IMR-90 (cell line): ENCODE results near the gene COL17A1. TPM values are rescaled to one million over a fixed set of nuclear protein-coding genes. Genes with fewer than 3 reads are reported as not detected.

Experiments used
- ATAC-seq: fragments of 200-7000 bp; cut with Tn5 transposase; 2 replicates; pipeline ENCODE4 v1.9.1; 2020; ENCODE audit warnings: low read depth, mild to moderate bottlenecking, moderate library complexity
- BruUV-seq: library from RNA; stranded (reverse); fragments of 400-500 nt; replicated peaks from 2 replicates; lab custom pipeline; 2021; lab: Mats Ljungman, UMichigan
- CTCF ChIA-PET: fragments of 300-600 bp; formaldehyde crosslinking; extraction: SDS; loops from one replicate; lab custom pipeline; 2021; ENCODE audit warnings: antibody characterized with exemption; lab: Yijun Ruan, JAX
- POLR2A ChIA-PET: fragments of 300-600 bp; sonication (Branson Sonifier 250); formaldehyde crosslinking; loops from one replicate; lab custom pipeline; 2022; ENCODE audit warnings: antibody characterized with exemption; ENCODE audit not compliant: unreplicated experiment; lab: Charles Lee
- DNase-seq: peaks from one replicate; pipeline ENCODE4 v3.0.0; 2013
- H2AFZ ChIP-seq: replicated peaks from 2 replicates; pipeline ENCODE3; 2013; ENCODE audit warnings: low read length, mild to moderate bottlenecking; ENCODE audit not compliant: poor library complexity
- H2AK5ac ChIP-seq: 2 replicates; pipeline ENCODE4 v1.6.1; 2013; ENCODE audit warnings: low read depth, low read length, inconsistent platforms
- H2AK9ac ChIP-seq: replicated peaks from 2 replicates; pipeline ENCODE3; 2013; ENCODE audit warnings: mild to moderate bottlenecking, low read depth, low read length, moderate library complexity; ENCODE audit not compliant: poor library complexity
- H2BK120ac ChIP-seq: 2 replicates; pipeline ENCODE4 v1.6.1; 2013; ENCODE audit warnings: low read depth, low read length, inconsistent platforms
- H2BK15ac ChIP-seq: 3 replicates; pipeline ENCODE4 v1.6.1; 2013; ENCODE audit warnings: low read depth, low read length, inconsistent platforms
- H2BK20ac ChIP-seq: 2 replicates; pipeline ENCODE4 v1.6.1; 2013; ENCODE audit warnings: low read depth, mild to moderate bottlenecking, inconsistent platforms, low read length, moderate library complexity
- H2BK5ac ChIP-seq: 2 replicates; pipeline ENCODE4 v1.6.1; 2013; ENCODE audit warnings: mild to moderate bottlenecking, low read depth, low read length, inconsistent platforms; ENCODE audit not compliant: poor library complexity, severe bottlenecking
- H3K14ac ChIP-seq: replicated peaks from 2 replicates; pipeline ENCODE4 v1.6.1; 2013; ENCODE audit warnings: low read depth, low read length, inconsistent platforms
- H3K18ac ChIP-seq: 2 replicates; pipeline ENCODE4 v1.6.1; 2013; ENCODE audit warnings: low read depth, low read length, control low read depth
- H3K23ac ChIP-seq: 2 replicates; pipeline ENCODE4 v1.6.1; 2013; ENCODE audit warnings: low read depth, low read length, inconsistent platforms
- H3K27ac ChIP-seq: 2 replicates; pipeline ENCODE4 v1.5.1; 2013; ENCODE audit warnings: mild to moderate bottlenecking, control low read depth, low read length; ENCODE audit not compliant: insufficient read depth
- H3K27me3 ChIP-seq: 2 replicates; pipeline ENCODE4 v1.6.1; 2013; ENCODE audit warnings: low read length; ENCODE audit not compliant: control insufficient read depth, insufficient read depth
- H3K36me3 ChIP-seq: 2 replicates; pipeline ENCODE4 v1.6.1; 2013; ENCODE audit warnings: low read length, mixed read lengths; ENCODE audit not compliant: control insufficient read depth, insufficient read depth
- H3K4ac ChIP-seq: 2 replicates; pipeline ENCODE4 v1.6.1; 2013; ENCODE audit warnings: low read depth, low read length, inconsistent platforms
- H3K4me1 ChIP-seq: 2 replicates; pipeline ENCODE4 v1.6.1; 2013; ENCODE audit warnings: low read length, mixed read lengths; ENCODE audit not compliant: control insufficient read depth, insufficient read depth
- H3K4me2 ChIP-seq: 2 replicates; pipeline ENCODE4 v1.6.1; 2013; ENCODE audit warnings: low read depth, mild to moderate bottlenecking, control low read depth, low read length, moderate library complexity
- H3K4me3 ChIP-seq: 2 replicates; pipeline ENCODE4 v1.5.1; 2013; ENCODE audit warnings: low read depth, mild to moderate bottlenecking, control low read depth, low read length, moderate library complexity; ENCODE audit not compliant: insufficient read depth
- H3K56ac ChIP-seq: 2 replicates; pipeline ENCODE4 v1.6.1; 2013; ENCODE audit warnings: low read length, inconsistent platforms; ENCODE audit not compliant: insufficient read depth; ENCODE audit errors: extremely low read depth
- H3K79me1 ChIP-seq, 2 experiments: 2 replicates each; pipeline ENCODE4 v1.6.1; 2013; ENCODE audit warnings: low read length in 2 of 2, inconsistent platforms in 1 of 2, low read depth in 1 of 2
- H3K9ac ChIP-seq: 2 replicates; pipeline ENCODE4 v1.6.1; 2013; ENCODE audit warnings: low read depth, low read length, control low read depth
- H3K9me1 ChIP-seq: 2 replicates; pipeline ENCODE4 v1.6.1; 2013; ENCODE audit warnings: low read length, inconsistent platforms; ENCODE audit not compliant: insufficient read depth
- H3K9me3 ChIP-seq: 2 replicates; pipeline ENCODE4 v1.6.1; 2013; ENCODE audit warnings: low read length; ENCODE audit not compliant: control insufficient read depth, insufficient read depth
- H4K20me1 ChIP-seq: 2 replicates; pipeline ENCODE4 v1.6.1; 2013; ENCODE audit warnings: low read length, inconsistent platforms; ENCODE audit not compliant: insufficient read depth
- H4K5ac ChIP-seq: 2 replicates; pipeline ENCODE4 v1.6.1; 2013; ENCODE audit warnings: mild to moderate bottlenecking, low read depth, low read length, control low read depth
- H4K8ac ChIP-seq, 2 experiments: 2 replicates each; pipeline ENCODE4 v1.6.1; 2013; ENCODE audit warnings: low read depth in 2 of 2, low read length in 2 of 2, control low read depth in 1 of 2, inconsistent platforms in 1 of 2
- H4K91ac ChIP-seq: 2 replicates; pipeline ENCODE4 v1.6.1; 2013; ENCODE audit warnings: low read depth, low read length, inconsistent platforms; ENCODE audit not compliant: insufficient read depth
- BHLHE40 ChIP-seq: fragments of 150-350 bp; IDR thresholded peaks from 2 replicates; pipeline ENCODE4 v1.6.1; 2016; ENCODE audit warnings: mild to moderate bottlenecking, low read depth, low read length
- CEBPB ChIP-seq: IDR thresholded peaks from 2 replicates; pipeline ENCODE4 v1.6.1; 2012; ENCODE audit warnings: low read depth, low read length, improper control_type of control experiment
- ELK1 ChIP-seq: fragments of 150-350 bp; IDR thresholded peaks from 2 replicates; pipeline ENCODE4 v1.6.1; 2016; ENCODE audit warnings: low read depth, mild to moderate bottlenecking, low read length, moderate library complexity, borderline replicate concordance
- FOS ChIP-seq: fragments of 150-350 bp; IDR thresholded peaks from 2 replicates; pipeline ENCODE4 v1.6.1; 2016; ENCODE audit warnings: low read depth, low read length
- MAFK ChIP-seq: IDR thresholded peaks from 2 replicates; pipeline ENCODE4 v1.6.1; 2012; ENCODE audit warnings: low read depth, low read length, improper control_type of control experiment
- MAZ ChIP-seq: IDR thresholded peaks from 2 replicates; pipeline ENCODE4 v1.6.1; 2012; ENCODE audit warnings: low read depth, mild to moderate bottlenecking, low read length, improper control_type of control experiment, moderate library complexity, borderline replicate concordance
- MXI1 ChIP-seq: IDR thresholded peaks from 2 replicates; pipeline ENCODE4 v1.6.1; 2012; ENCODE audit warnings: low read depth, mild to moderate bottlenecking, low read length, moderate library complexity, borderline replicate concordance
- NFE2L2 ChIP-seq: fragments of 150-350 bp; IDR thresholded peaks from 2 replicates; pipeline ENCODE4 v1.6.1; 2016; ENCODE audit warnings: low read depth, mild to moderate bottlenecking, low read length
- POLR2A ChIP-seq: IDR thresholded peaks from 2 replicates; pipeline ENCODE4 v1.6.1; 2012; ENCODE audit warnings: mild to moderate bottlenecking, low read depth, low read length
- RAD21 ChIP-seq: IDR thresholded peaks from 2 replicates; pipeline ENCODE4 v1.6.1; 2012; ENCODE audit warnings: low read length, improper control_type of control experiment
- RCOR1 ChIP-seq: IDR thresholded peaks from 2 replicates; pipeline ENCODE4 v1.6.1; 2012; ENCODE audit warnings: mild to moderate bottlenecking, low read length, improper control_type of control experiment; ENCODE audit not compliant: insufficient replicate concordance
- RFX5 ChIP-seq: IDR thresholded peaks from 2 replicates; pipeline ENCODE4 v1.8.0; 2012; ENCODE audit warnings: low read depth, mild to moderate bottlenecking, low read length, moderate library complexity
- SMC3 ChIP-seq: fragments of 150-350 bp; IDR thresholded peaks from 2 replicates; pipeline ENCODE4 v1.6.1; 2016; ENCODE audit warnings: low read depth, mild to moderate bottlenecking, antibody characterized with exemption, low read length, moderate library complexity
- WGBS, 2 experiments: methylation state at CpG; one replicate each; pipeline versions ENCODE4 v1.1.5 to v1.1.7; 2013; ENCODE audit warnings: missing lambda C conversion rate in 2 of 2; ENCODE audit not compliant: insufficient read length in 1 of 2; ENCODE audit errors: extremely low coverage in 2 of 2; 5-methylcytosine and 5-hydroxymethylcytosine counted together
- dilution Hi-C: fragments of 300-500 bp; cut with HindIII; formaldehyde crosslinking; loops from one replicate; pipeline ENCODE4 v1.14.3; 2018; ENCODE audit warnings: low sequenced_read_pairs; ENCODE audit not compliant: unreplicated experiment
- in situ Hi-C: fragments of 300-500 bp; cut with MboI; formaldehyde crosslinking; loops from 3 replicates; pipeline ENCODE4 v1.14.3; 2019; ENCODE audit warnings: low sequenced_read_pairs, inconsistent platforms, mixed read lengths
- intact Hi-C: fragments of 100-400 bp; cut with micrococcal nuclease; formaldehyde crosslinking; loops from 2 replicates; pipeline ENCODE4 v1.10.0; 2022
- polyA plus RNA-seq, 3 experiments: library from polyadenylated mRNA; depleted of rRNA; stranded (reverse); fragments of >200 nt; gene quantifications; 2 replicates each; pipeline ENCODE4 v1.2.3, GENCODE V29; 2012; ENCODE audit warnings: low replicate concordance in 1 of 3
- total RNA-seq: library from RNA; depleted of rRNA; stranded (reverse); fragments of >200 nt; gene quantifications from 2 replicates; pipeline ENCODE4 v1.2.3, GENCODE V29; 2012
- TF ChIP-seq, protein P1 (sequence below): conservative IDR thresholded peaks from 2 replicates; pipeline ENCODE4 v1.5.1; 2012; ENCODE audit warnings: mild to moderate bottlenecking, low read depth, low read length, improper control_type of control experiment

Gene COL17A1
- total and polyA plus RNA-seq, 2 of the 4 experiments (the other 2 are of a cell fraction), result 0.14 to 0.18 TPM

- H2BK20ac ChIP-seq, result no peak overlapping the region
- no peaks in the 10 kb centered on the region; a peak in 1 of 4 replicates for H3K79me1 ChIP-seq
- no peak overlapping the region for H3K56ac ChIP-seq
- H4K5ac ChIP-seq, result no peak overlapping the region
- H2BK5ac ChIP-seq, result no peak overlapping the region
- no peaks in the 10 kb centered on the region for H3K27me3 ChIP-seq
- H2AFZ ChIP-seq, result no peak overlapping the region
- intact Hi-C loops, result no loop called here
- no peak overlapping the region for H3K18ac ChIP-seq
- no peak overlapping the region for H3K4ac ChIP-seq
- CTCF ChIA-PET, result interaction anchor here (0.9 to 1.4 kb wide), 2 partner anchors 16 to 105 kb away, joined by 3 read pairs; no protein-coding TSS in a partner anchor
- POLR2A ChIA-PET, result no interaction called here
- H2AK9ac ChIP-seq, result no peak overlapping the region
- H2BK15ac ChIP-seq, result no peak overlapping the region
- 76% methylated on average over 6 of the region's 12 CpGs; no CpG with 5 or more reads in 1 of the 2 experiments for WGBS, 2 experiments
- no peak overlapping the region for H3K9ac ChIP-seq
- DNase-seq, result no peak
- no peak overlapping the region for H3K23ac ChIP-seq
- peaks cover 7% of the 10 kb centered on the region for H3K36me3 ChIP-seq
- no peaks in the 10 kb centered on the region for H3K9me3 ChIP-seq
- TF ChIP-seq BHLHE40 (no peak), RCOR1 (no peak), RAD21 (no peak), ELK1 (no peak), CEBPB (no peak), MAZ (no peak), MXI1 (no peak), POLR2A (no peak), NFE2L2 (no peak), SMC3 (no peak), FOS (no peak), RFX5 (no peak), MAFK (no peak)
- TF ChIP-seq, protein P1, sequence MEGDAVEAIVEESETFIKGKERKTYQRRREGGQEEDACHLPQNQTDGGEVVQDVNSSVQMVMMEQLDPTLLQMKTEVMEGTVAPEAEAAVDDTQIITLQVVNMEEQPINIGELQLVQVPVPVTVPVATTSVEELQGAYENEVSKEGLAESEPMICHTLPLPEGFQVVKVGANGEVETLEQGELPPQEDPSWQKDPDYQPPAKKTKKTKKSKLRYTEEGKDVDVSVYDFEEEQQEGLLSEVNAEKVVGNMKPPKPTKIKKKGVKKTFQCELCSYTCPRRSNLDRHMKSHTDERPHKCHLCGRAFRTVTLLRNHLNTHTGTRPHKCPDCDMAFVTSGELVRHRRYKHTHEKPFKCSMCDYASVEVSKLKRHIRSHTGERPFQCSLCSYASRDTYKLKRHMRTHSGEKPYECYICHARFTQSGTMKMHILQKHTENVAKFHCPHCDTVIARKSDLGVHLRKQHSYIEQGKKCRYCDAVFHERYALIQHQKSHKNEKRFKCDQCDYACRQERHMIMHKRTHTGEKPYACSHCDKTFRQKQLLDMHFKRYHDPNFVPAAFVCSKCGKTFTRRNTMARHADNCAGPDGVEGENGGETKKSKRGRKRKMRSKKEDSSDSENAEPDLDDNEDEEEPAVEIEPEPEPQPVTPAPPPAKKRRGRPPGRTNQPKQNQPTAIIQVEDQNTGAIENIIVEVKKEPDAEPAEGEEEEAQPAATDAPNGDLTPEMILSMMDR, result no peak
- no peak overlapping the region for H3K27ac ChIP-seq
- H3K4me1 ChIP-seq, result no peaks in the 10 kb centered on the region
- H2AK5ac ChIP-seq, result no peak overlapping the region
- no peak overlapping the region for H4K91ac ChIP-seq
- in situ Hi-C loops, result no loop called here
- peaks cover 17% of the 10 kb centered on the region; the same call in 1 of the 2 replicates for H3K9me1 ChIP-seq
- no peak overlapping the region for H3K4me3 ChIP-seq
- BruUV-seq, result no TSS peak
- no peak overlapping the region for H3K14ac ChIP-seq
- no peak overlapping the region for H4K8ac ChIP-seq
- ATAC-seq, result no peak
- H2BK120ac ChIP-seq, result no peak overlapping the region
- H4K20me1 ChIP-seq, result no peaks in the 10 kb centered on the region
- H3K4me2 ChIP-seq, result no peak overlapping the region
- dilution Hi-C loops, result no loop called here
Observed at GRCh38 chr10:104033401-104033930, 52.2 kb downstream of the COL17A1 start.
